DMS114 treated with DMSO at 0.1 percent for 48 hours (cell line): ENCODE results near the gene MUC5AC.
"Not testable (repeated sequence)": the region's sequence is repeated elsewhere in the genome, so short reads cannot be mapped to it uniquely, and the experiment has no call there.

ENCODE experiments used
- DNase-seq: peaks from one replicate; lab custom pipeline; 2025; ENCODE audit not compliant: unreplicated experiment; lab: John Stamatoyannopoulos, UW

Gene MUC5AC

GRCh38 chr11:1147792-1148191, 10.0 kb upstream of the MUC5AC start:
- no peak for DNase-seq

GRCh38 chr11:1148752-1149180, 9.0 kb upstream of the MUC5AC start:
- no peak for DNase-seq

GRCh38 chr11:1149545-1149944, 8.2 kb upstream of the MUC5AC start:
- DNase-seq = no peak

GRCh38 chr11:1150116-1150515, 7.6 kb upstream of the MUC5AC start:
- DNase-seq = no peak

- DNase-seq = no peak
These were observed 6.9 kb upstream of the MUC5AC start for GRCh38 chr11:1150769-1151365.

- no peak for DNase-seq
These were observed 6.1 kb upstream of the MUC5AC start for GRCh38 chr11:1151366-1152315.

- DNase-seq = no peak
These were observed 5.2 kb upstream of the MUC5AC start for GRCh38 chr11:1152316-1153104.

- DNase-seq = no peak
These were observed 4.4 kb upstream of the MUC5AC start for GRCh38 chr11:1153105-1153950.

GRCh38 chr11:1153951-1154493, 3.7 kb upstream of the MUC5AC start:
- no peak for DNase-seq

- DNase-seq = not testable (repeated sequence)
These were observed 3.1 kb upstream of the MUC5AC start for GRCh38 chr11:1154656-1155055.

- DNase-seq = no peak
These were observed 2.5 kb upstream of the MUC5AC start for GRCh38 chr11:1155274-1155693.

- no peak for DNase-seq
These were observed 1.0 kb upstream of the MUC5AC start for GRCh38 chr11:1156506-1157340.

GRCh38 chr11:1157341-1157644, 460 bp upstream of the MUC5AC start:
- no peak for DNase-seq

GRCh38 chr11:1158681-1159487, 1.1 kb downstream of the MUC5AC start:
- DNase-seq = no peak

GRCh38 chr11:1159488-1160220, 1.9 kb downstream of the MUC5AC start:
- not testable (repeated sequence) for DNase-seq

GRCh38 chr11:1160231-1161101, 2.7 kb downstream of the MUC5AC start:
- DNase-seq = no peak
